Ishikawa (cell line): Measurements from ENCODE around the gene SHPK.

ENCODE experiments used
- CEBPB ChIP-seq: IDR thresholded peaks from 2 replicates; pipeline ENCODE4 v1.6.1; 2012
- CREB1 ChIP-seq: IDR thresholded peaks from 2 replicates; pipeline ENCODE4 v1.6.1; 2012; ENCODE audit warnings: low read depth
- EGR1 ChIP-seq: IDR thresholded peaks from 2 replicates; pipeline ENCODE4 v1.6.1; 2012
- EP300 ChIP-seq: IDR thresholded peaks from 2 replicates; pipeline ENCODE4 v1.6.1; 2012; ENCODE audit warnings: borderline replicate concordance
- FOXM1 ChIP-seq: IDR thresholded peaks from 2 replicates; pipeline ENCODE4 v1.6.1; 2012; ENCODE audit warnings: low read depth, borderline replicate concordance
- MAX ChIP-seq: IDR thresholded peaks from 2 replicates; pipeline ENCODE4 v1.6.1; 2012
- NFIC ChIP-seq: IDR thresholded peaks from 2 replicates; pipeline ENCODE4 v1.6.1; 2012
- RAD21 ChIP-seq: IDR thresholded peaks from 2 replicates; pipeline ENCODE4 v1.6.1; 2012; ENCODE audit warnings: low read depth
- REST ChIP-seq: IDR thresholded peaks from 2 replicates; pipeline ENCODE4 v1.6.1; 2012; ENCODE audit warnings: low read depth, mild to moderate bottlenecking
- TAF1 ChIP-seq: IDR thresholded peaks from 2 replicates; pipeline ENCODE4 v1.6.1; 2012; ENCODE audit warnings: low read depth, mild to moderate bottlenecking
- TCF12 ChIP-seq: IDR thresholded peaks from 2 replicates; pipeline ENCODE4 v1.6.1; 2012; ENCODE audit warnings: low read depth
- TEAD4 ChIP-seq: IDR thresholded peaks from 2 replicates; pipeline ENCODE4 v1.6.1; 2012
- USF1 ChIP-seq: IDR thresholded peaks from 2 replicates; pipeline ENCODE4 v1.6.1; 2012
- YY1 ChIP-seq: IDR thresholded peaks from 2 replicates; pipeline ENCODE4 v1.6.1; 2012; ENCODE audit warnings: low read depth
- ZBTB7A ChIP-seq: IDR thresholded peaks from 2 replicates; pipeline ENCODE4 v1.6.1; 2012; ENCODE audit warnings: low read depth

The SHPK gene

GRCh38 chr17:3655766-3656165 lies 19.7 kb upstream of the SHPK start:
- TF ChIP-seq TEAD4 (no peak), NFIC (no peak), MAX (no peak), ZBTB7A (no peak), EP300 (no peak), USF1 (no peak), YY1 (no peak), TCF12 (no peak), EGR1 (no peak), FOXM1 (no peak), RAD21 (no peak), REST (no peak), CREB1 (no peak), CEBPB (no peak)

- TF ChIP-seq CREB1 = no peak
- no peak for TF ChIP-seq RAD21
- TF ChIP-seq TEAD4 = no peak
- no peak for TF ChIP-seq EGR1
- no peak for TF ChIP-seq FOXM1
- no peak for TF ChIP-seq TAF1
Observed at GRCh38 chr17:3647769-3648555, 11.9 kb upstream of the SHPK start.

GRCh38 chr17:3647251-3647650 lies 11.2 kb upstream of the SHPK start:
- TF ChIP-seq TAF1 (no peak), REST (no peak), TCF12 (no peak), EGR1 (no peak), USF1 (no peak), CEBPB (no peak), FOXM1 (no peak), EP300 (no peak), RAD21 (no peak)

- TF ChIP-seq TCF12 (no peak), CEBPB (no peak), FOXM1 (no peak), REST (no peak), MAX (no peak), USF1 (no peak), NFIC (no peak), TAF1 (no peak), EGR1 (no peak), CREB1 (no peak), RAD21 (no peak), ZBTB7A (no peak), EP300 (no peak), TEAD4 (no peak), YY1 (no peak)
Observed at GRCh38 chr17:3645310-3645709, 9.3 kb upstream of the SHPK start.
